Measurements from ENCODE around the gene IFIT1.
"Not testable (repeated sequence)": the region's sequence is repeated elsewhere in the genome, so short reads cannot be mapped to it uniquely, and the experiment has no call there.

IFIT1 gene

GRCh38 chr10:89389254-89389653 is 3.2 kb upstream of the IFIT1 start:
- no peak overlapping the region for H3K4me3 ChIP-seq (ENCODE audit: low read depth, low read length)
- peak; percentile 29; the same call in 1 of the 2 replicates for TF ChIP-seq CTCF (IDR thresholded peaks at IDR 0.05; ENCODE audit: borderline replicate concordance, insufficient read depth, low read depth, low read length)

DNA sequence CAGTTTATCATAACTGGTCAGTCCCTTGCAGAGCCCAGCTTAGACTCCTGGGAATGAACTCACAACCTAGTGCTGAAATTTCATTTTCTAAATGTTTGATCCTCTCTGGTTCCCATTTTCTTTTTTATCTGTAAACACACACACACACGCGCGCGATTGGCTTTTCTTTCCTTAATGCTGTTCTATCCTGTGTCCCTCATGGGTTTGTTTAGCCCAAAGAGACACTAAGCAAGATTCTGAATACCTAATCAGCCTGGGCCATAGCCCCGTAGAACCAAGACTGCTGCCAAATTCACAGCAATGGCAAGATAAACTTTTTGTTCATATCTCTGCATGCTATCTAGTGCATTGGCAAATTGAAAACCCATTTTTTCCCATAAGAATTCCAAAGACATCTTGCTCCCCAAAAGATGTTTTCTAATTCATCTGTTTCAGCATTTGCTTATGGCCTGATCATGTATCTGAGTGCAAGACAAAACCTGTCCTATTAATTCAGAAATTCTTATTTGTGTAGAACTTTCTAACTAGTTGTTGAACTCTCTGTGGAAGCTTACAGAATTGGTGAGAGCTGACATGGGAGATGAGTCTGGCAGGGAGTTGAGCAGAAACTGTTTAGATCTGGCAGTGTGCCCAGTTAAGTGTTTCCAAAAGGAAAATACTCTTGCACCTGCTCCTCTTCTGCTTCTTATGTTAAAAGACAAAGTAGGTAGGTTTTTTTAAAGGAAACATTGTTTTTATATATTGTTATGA is 1.8 kb upstream of the IFIT1 start:
- H3K4me3 ChIP-seq (ENCODE audit: low read depth, low read length) = no peak overlapping the region
- no peak for TF ChIP-seq CTCF (IDR thresholded peaks at IDR 0.05; ENCODE audit: borderline replicate concordance, insufficient read depth, low read depth, low read length)

DNA sequence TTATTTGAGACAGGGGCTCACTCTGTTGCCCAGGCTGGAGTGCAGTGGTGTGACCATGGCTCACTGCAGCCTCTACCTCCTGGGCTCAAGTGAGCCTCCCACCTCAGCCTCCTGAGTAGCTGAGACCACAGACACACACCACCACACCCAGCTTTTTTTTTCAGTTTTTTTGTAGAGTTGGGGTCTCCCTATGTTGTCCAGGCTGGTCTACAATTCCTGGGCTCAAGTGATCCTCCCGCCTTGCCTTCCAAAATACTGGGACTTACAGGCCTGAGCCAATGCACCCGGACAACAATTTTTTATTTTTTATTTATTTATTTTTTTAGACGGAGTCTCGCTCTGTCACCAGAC is 1.2 kb upstream of the IFIT1 start:
- H3K4me3 ChIP-seq (ENCODE audit: low read depth, low read length) = not testable (repeated sequence)

GRCh38 chr10:89392974-89393373 is 551 bp downstream of the IFIT1 start:
- TF ChIP-seq CTCF (IDR thresholded peaks at IDR 0.05; ENCODE audit: borderline replicate concordance, insufficient read depth, low read depth, low read length) = no peak
- peak overlapping the region; percentile 12 for H3K4me3 ChIP-seq (ENCODE audit: low read depth, low read length)

GRCh38 chr10:89393898-89394297 is 1.5 kb downstream of the IFIT1 start:
- no peak for TF ChIP-seq CTCF (IDR thresholded peaks at IDR 0.05; ENCODE audit: borderline replicate concordance, insufficient read depth, low read depth, low read length)
- H3K4me3 ChIP-seq (ENCODE audit: low read depth, low read length) = no peak overlapping the region

DNA sequence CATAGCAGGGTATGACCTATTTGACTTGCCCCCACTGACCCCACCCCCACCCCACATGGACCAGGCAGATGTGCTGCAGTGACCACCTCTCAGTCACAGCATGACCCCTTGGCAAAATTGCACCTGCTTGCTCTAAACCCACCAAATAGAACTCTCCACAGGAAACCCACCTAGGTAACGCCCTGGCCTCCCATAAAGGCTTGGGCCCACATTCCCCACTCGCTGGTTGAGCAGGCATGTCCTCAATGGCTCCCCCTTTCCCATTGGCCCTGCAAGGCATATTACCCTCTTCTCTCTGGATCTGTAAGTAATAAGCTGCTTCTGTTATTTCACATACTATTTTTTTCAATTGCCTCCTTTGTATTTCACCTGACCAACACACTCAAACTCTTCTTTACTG is 2.7 kb downstream of the IFIT1 start:
- H3K4me3 ChIP-seq (ENCODE audit: low read depth, low read length) = no peak overlapping the region
- no peak for TF ChIP-seq CTCF (IDR thresholded peaks at IDR 0.05; ENCODE audit: borderline replicate concordance, insufficient read depth, low read depth, low read length)

GRCh38 chr10:89398003-89398749 is 5.8 kb downstream of the IFIT1 start:
- TF ChIP-seq CTCF (IDR thresholded peaks at IDR 0.05; ENCODE audit: borderline replicate concordance, insufficient read depth, low read depth, low read length) = no peak
- H3K4me3 ChIP-seq (ENCODE audit: low read depth, low read length) = no peak overlapping the region
